ENCODE results near the gene EGR4.
"Not testable (repeated sequence)": the region's sequence is repeated elsewhere in the genome, so short reads cannot be mapped to it uniquely, and the experiment has no call there.

The EGR4 gene

GRCh38 chr2:73263540-73264331 lies 29.6 kb downstream of the EGR4 start:
- no peak for DNase-seq (ENCODE audit: low spot score)

- DNase-seq (ENCODE audit: low spot score): not testable (repeated sequence)
Measured at GRCh38 chr2:73262691-73263429, 30.5 kb downstream of the EGR4 start.

GRCh38 chr2:73262108-73262651 lies 31.2 kb downstream of the EGR4 start:
- DNase-seq (ENCODE audit: low spot score): no peak

- peak; percentile 31 for DNase-seq (ENCODE audit: low spot score)
Measured at GRCh38 chr2:73260338-73260984, 32.9 kb downstream of the EGR4 start.

- DNase-seq (ENCODE audit: low spot score): no peak
Measured at GRCh38 chr2:73259704-73260337, 33.5 kb downstream of the EGR4 start.

GRCh38 chr2:73259276-73259675 lies 34.1 kb downstream of the EGR4 start:
- no peak for DNase-seq (ENCODE audit: low spot score)

- DNase-seq (ENCODE audit: low spot score): no peak
Measured at GRCh38 chr2:73258913-73259215, 34.5 kb downstream of the EGR4 start.

- no peak for DNase-seq (ENCODE audit: low spot score)
Measured at GRCh38 chr2:73258186-73258912, 35.0 kb downstream of the EGR4 start.

GRCh38 chr2:73257425-73258125 lies 35.8 kb downstream of the EGR4 start:
- no peak for DNase-seq (ENCODE audit: low spot score)

- no peak for DNase-seq (ENCODE audit: low spot score)
Measured at GRCh38 chr2:73257021-73257420, 36.3 kb downstream of the EGR4 start.

GRCh38 chr2:73256618-73256922 lies 36.8 kb downstream of the EGR4 start:
- DNase-seq (ENCODE audit: low spot score): no peak

GRCh38 chr2:73255907-73256617 lies 37.3 kb downstream of the EGR4 start:
- DNase-seq (ENCODE audit: low spot score): no peak

GRCh38 chr2:73255007-73255644 lies 38.2 kb downstream of the EGR4 start:
- no peak for DNase-seq (ENCODE audit: low spot score)

GRCh38 chr2:73254343-73255006 lies 38.9 kb downstream of the EGR4 start:
- DNase-seq (ENCODE audit: low spot score): no peak

GRCh38 chr2:73253901-73254300 lies 39.4 kb downstream of the EGR4 start:
- no peak for DNase-seq (ENCODE audit: low spot score)

GRCh38 chr2:73253400-73253799 lies 39.9 kb downstream of the EGR4 start:
- no peak for DNase-seq (ENCODE audit: low spot score)

GRCh38 chr2:73252238-73253027 lies 40.9 kb downstream of the EGR4 start:
- no peak for DNase-seq (ENCODE audit: low spot score)
